Gastrocnemius medialis (tissue), 4 donors: ENCODE results near the gene NYNRIN. TPM values are rescaled to one million over a fixed set of nuclear protein-coding genes. Genes with fewer than 3 reads are reported as not detected.

Experiments used
- ATAC-seq, 2 donors: fragments of 150-250 bp; one replicate each; pipeline ENCODE4 v1.9.1; 2016
- DNase-seq, 2 donors: peaks; one replicate each; pipeline ENCODE4 v3.0.0-alpha.2; 2019
- H3K27ac ChIP-seq, 4 donors: fragments of 200-600 bp; sonication (generic); 1 replicate in 1 of 4; 2 replicates in 3 of 4; pipeline ENCODE4 v1.5.1; 2016 to 2018; ENCODE audit warnings: mild to moderate bottlenecking in 2 of 4, moderate library complexity in 1 of 4
- H3K27me3 ChIP-seq, 3 donors: fragments of 200-600 bp; sonication (generic) in 2 of 3; 1 replicate in 1 of 3; 2 replicates in 2 of 3; pipeline versions ENCODE4 v1.5.1 to v1.6.0; 2016 to 2019; ENCODE audit warnings: mild to moderate bottlenecking in 1 of 3, moderate library complexity in 1 of 3
- H3K36me3 ChIP-seq, 2 donors: fragments of 200-600 bp; sonication (generic) in 1 of 2; one replicate each; pipeline ENCODE4 v1.5.1; 2017 to 2018
- H3K4me1 ChIP-seq, 2 donors: fragments of 200-600 bp; sonication (generic) in 1 of 2; one replicate each; pipeline ENCODE4 v1.5.1; 2016 to 2017; ENCODE audit warnings: mild to moderate bottlenecking in 2 of 2
- H3K4me3 ChIP-seq, 4 donors: fragments of 200-600 bp; sonication (generic) in 3 of 4; 1 replicate in 1 of 4; 2 replicates in 3 of 4; pipeline ENCODE4 v1.5.1; 2016 to 2019; ENCODE audit warnings: mild to moderate bottlenecking in 2 of 4
- H3K9me3 ChIP-seq, 3 donors: fragments of 200-600 bp; sonication (generic) in 2 of 3; 1 replicate in 1 of 3; 2 replicates in 2 of 3; pipeline ENCODE4 v1.5.1; 2016 to 2019
- POLR2A ChIP-seq, 2 donors: fragments of 450-650 bp; IDR thresholded peaks; one replicate each; pipeline ENCODE4 v1.6.1; 2017; ENCODE audit warnings: antibody characterized with exemption in 2 of 2, mild to moderate bottlenecking in 2 of 2, moderate library complexity in 2 of 2
- in situ Hi-C, 4 donors: fragments of 200-750 bp; cut with MboI; loops; one replicate each; pipeline versions ENCODE4 v1.15.0 to v1.8.0; 2017; ENCODE audit warnings: low sequenced_read_pairs in 4 of 4
- intact Hi-C: fragments of 100-400 bp; cut with DNase I; formaldehyde crosslinking; loops from one replicate; pipeline ENCODE4 v1.15.1; 2023; ENCODE audit warnings: low total_unique reads
- total RNA-seq, 4 donors: library from RNA; depleted of rRNA; stranded (reverse); fragments of >200 nt; gene quantifications; one replicate each; pipeline versions ENCODE4 v1.1.0 to v1.2.3, GENCODE V29; 2016
- TF ChIP-seq, protein P1 (sequence below), 5 experiments: fragments of 450-650 bp in 3 of 5; fragments of 200-600 bp in 2 of 5; sonication (generic) in 2 of 5; IDR thresholded peaks in 4 of 5; conservative IDR thresholded peaks in 1 of 5; 1 replicate in 4 of 5; 2 replicates in 1 of 5; pipeline ENCODE4 v1.5.1; 2016 to 2019; ENCODE audit warnings: antibody characterized with exemption in 5 of 5, mild to moderate bottlenecking in 3 of 5, moderate library complexity in 3 of 5

NYNRIN gene
- total RNA-seq, 4 donors from 2014 or later: 0.87 to 3.7 (median 2.1) TPM

DNA sequence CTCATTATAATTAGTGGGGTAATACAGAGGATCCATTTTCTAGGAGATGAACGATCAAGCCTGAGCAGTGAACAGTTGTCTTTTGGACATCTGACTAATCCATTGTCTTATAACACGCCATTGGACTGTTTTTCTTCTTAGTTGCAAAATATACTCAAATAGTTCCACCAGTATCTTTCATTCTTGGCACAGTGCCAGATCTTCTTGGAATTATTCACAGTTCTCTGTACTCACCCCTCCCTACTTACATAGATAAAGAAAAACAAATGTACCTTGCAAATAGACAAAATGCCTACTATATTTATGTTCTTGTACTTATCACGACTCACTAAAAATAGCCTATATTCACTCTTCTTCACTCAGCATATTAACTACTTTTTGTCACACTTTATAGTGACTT is 26.9 kb downstream of the NYNRIN start:
- no peaks in the 10 kb centered on the region for H3K9me3 ChIP-seq
- H3K27ac ChIP-seq: peak overlapping the region in 2 of 4 donors; percentile 19 to 29
- H3K36me3 ChIP-seq: no peaks in the 10 kb centered on the region
- in situ Hi-C loops (loop anchor here in 2 of 4 donors (25.0 kb wide), 2 partner anchors 188 to 1113 kb away; partner anchors contain the start of genes BCL2L2 (in 1 of the 2), GMPR2 (in 1 of the 2), NEDD8 (in 1 of the 2) and PABPN1 (in 1 of the 2)), intact Hi-C loops (no loop called here)
- no peak for TF ChIP-seq POLR2A (IDR thresholded peaks at IDR 0.05)
- TF ChIP-seq, protein P1, sequence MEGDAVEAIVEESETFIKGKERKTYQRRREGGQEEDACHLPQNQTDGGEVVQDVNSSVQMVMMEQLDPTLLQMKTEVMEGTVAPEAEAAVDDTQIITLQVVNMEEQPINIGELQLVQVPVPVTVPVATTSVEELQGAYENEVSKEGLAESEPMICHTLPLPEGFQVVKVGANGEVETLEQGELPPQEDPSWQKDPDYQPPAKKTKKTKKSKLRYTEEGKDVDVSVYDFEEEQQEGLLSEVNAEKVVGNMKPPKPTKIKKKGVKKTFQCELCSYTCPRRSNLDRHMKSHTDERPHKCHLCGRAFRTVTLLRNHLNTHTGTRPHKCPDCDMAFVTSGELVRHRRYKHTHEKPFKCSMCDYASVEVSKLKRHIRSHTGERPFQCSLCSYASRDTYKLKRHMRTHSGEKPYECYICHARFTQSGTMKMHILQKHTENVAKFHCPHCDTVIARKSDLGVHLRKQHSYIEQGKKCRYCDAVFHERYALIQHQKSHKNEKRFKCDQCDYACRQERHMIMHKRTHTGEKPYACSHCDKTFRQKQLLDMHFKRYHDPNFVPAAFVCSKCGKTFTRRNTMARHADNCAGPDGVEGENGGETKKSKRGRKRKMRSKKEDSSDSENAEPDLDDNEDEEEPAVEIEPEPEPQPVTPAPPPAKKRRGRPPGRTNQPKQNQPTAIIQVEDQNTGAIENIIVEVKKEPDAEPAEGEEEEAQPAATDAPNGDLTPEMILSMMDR (IDR thresholded peaks at IDR 0.05 in 4 of 5, conservative IDR thresholded peaks at IDR 0.05 in 1 of 5): no peak
- no peak for DNase-seq
- peaks cover 6 to 8% of the 10 kb centered on the region in 2 donors for H3K4me1 ChIP-seq
- H3K4me3 ChIP-seq: no peak overlapping the region
- peak in 1 of 2 donors; percentile 23 for ATAC-seq
- H3K27me3 ChIP-seq: no peaks in the 10 kb centered on the region

DNA sequence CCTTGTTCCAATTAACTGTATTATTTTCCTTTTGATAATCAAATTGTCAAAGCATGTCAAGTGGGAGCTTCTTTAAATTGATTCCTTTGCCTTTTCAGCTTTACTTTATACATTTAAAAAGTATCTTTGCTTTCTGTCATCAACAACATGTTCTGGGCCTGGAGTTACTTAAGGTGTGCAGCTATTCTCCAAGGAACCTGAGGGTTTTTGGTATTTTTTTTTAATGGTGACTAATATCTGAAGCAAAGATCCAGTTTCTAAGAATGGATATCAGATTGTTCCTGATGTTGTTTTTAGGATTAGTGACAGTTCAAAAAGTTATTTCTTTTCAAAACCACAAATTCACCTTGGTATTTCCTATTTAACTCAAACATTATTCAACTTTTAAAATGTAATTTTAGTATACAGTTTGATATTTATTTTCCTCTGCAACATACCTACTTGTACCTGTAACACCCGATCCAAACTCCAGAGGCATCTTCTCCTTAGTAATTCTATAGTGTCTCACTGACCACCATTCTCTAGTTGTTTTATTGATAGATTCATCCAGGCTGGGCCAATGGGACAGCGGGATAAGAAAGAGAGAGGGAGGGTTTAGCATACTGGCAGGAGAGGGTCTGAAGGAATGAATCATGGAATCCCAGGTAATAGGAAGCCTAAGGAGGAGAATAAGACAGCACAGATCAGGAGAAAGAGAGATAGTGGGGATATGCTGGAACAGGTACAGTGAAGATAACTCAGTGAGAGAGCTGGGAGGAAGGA is 27.5 kb downstream of the NYNRIN start:
- H3K4me1 ChIP-seq: peaks cover 12 to 14% of the 10 kb centered on the region in 2 donors
- DNase-seq (no peak), ATAC-seq (no peak)
- H3K9me3 ChIP-seq: no peaks in the 10 kb centered on the region
- no peaks in the 10 kb centered on the region for H3K27me3 ChIP-seq
- no peaks in the 10 kb centered on the region for H3K36me3 ChIP-seq
- no peak for TF ChIP-seq POLR2A (IDR thresholded peaks at IDR 0.05)
- TF ChIP-seq, protein P1 (IDR thresholded peaks at IDR 0.05 in 4 of 5, conservative IDR thresholded peaks at IDR 0.05 in 1 of 5): no peak
- in situ Hi-C loops: loop anchor here in 2 of 4 donors (25.0 kb wide), 2 partner anchors 189 to 1114 kb away; partner anchors contain the start of genes BCL2L2 (in 1 of the 2), GMPR2 (in 1 of the 2), NEDD8 (in 1 of the 2) and PABPN1 (in 1 of the 2)
- H3K27ac ChIP-seq: no peak overlapping the region
- no peak overlapping the region for H3K4me3 ChIP-seq
- intact Hi-C loops: no loop called here

DNA sequence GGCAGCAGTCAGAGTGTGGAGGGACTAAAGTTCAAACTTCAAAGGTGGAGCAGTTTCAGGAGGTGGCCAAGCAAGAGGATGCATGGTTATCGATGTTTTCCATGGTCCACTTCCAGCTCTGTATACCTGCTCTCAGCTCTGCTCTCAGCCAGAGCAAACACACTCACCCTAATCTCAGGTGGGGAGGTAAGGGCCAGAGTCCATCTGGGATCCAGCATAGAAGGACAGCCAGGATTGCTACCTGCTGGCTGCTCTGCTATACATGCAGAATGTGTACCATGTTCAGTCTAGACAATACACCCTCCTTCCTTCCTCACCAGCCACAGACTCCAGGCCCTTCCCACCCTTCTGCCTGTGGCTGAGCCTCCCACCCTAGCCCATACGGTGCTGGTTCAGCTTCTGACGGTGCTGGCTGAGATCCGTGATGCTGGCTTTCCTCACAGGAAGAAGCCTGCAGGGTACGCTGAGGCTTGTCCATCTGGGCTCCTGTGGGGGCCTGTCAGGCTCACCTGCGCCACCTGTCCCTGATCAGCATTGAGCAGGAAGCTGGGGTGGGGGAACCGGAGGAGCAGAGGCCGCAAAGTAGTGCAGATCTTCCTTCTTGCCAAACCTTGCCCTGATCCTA is 28.2 kb downstream of the NYNRIN start:
- ATAC-seq (no peak), DNase-seq (no peak)
- intact Hi-C loops (no loop called here), in situ Hi-C loops (loop anchor here in 2 of 4 donors (25.0 kb wide), 2 partner anchors 190 to 1115 kb away; partner anchors contain the start of genes BCL2L2 (in 1 of the 2), GMPR2 (in 1 of the 2), NEDD8 (in 1 of the 2) and PABPN1 (in 1 of the 2))
- Histone ChIP-seq H3K9me3 (no peaks in the 10 kb centered on the region), H3K27me3 (no peaks in the 10 kb centered on the region), H3K4me1 (peaks cover 18 to 21% of the 10 kb centered on the region in 2 donors), H3K27ac (no peak overlapping the region), H3K4me3 (no peak overlapping the region), H3K36me3 (no peaks in the 10 kb centered on the region)
- TF ChIP-seq POLR2A (IDR thresholded peaks at IDR 0.05): no peak
- TF ChIP-seq, protein P1 (IDR thresholded peaks at IDR 0.05 in 4 of 5, conservative IDR thresholded peaks at IDR 0.05 in 1 of 5): no peak

DNA sequence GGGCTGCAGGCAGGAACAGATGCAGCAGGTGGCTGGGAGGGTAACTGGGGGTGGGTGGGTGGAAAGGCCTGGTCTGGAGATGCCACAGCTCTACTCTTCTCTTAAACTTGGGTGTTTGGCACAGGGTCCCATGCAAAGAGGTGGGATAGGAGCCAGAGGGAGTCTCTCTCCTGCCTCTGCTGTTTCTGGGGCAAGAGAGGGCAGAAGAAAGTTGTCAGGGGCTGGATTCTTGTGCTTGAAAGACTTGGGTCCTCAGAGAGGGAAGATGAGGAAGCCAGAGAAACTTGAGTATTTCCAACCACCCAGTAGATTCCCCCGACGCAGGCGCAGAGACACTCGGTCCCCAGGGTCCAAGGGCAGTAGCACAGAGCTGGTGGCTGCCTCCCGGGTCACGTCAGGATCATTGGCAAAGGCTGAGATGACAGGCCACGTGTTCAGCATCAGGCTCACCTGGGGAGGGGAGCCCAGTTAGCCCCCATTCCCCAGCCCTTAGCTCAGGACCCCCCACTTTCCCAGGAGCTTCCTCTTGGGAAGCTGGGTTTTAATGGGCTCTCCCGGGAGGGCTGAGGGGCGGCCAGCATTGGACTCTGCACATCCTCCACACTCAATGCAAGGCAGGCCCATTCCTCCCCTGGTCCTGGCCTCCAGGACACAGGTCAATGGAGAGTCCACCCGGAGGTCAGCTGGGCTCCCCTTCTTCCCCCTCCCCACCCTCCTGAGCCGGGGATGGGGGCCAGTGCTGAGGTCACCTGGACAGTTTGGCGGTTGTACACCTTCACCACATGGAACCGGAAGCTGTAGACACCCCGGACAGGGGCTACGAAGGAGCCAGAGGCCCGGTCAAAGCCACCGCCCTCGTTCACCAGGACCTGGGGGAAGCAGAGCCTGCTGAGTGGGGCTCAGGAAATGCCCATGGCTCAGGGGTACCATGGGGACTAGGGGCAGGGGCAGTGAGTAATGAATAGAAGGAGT is 29.0 kb downstream of the NYNRIN start:
- Histone ChIP-seq H3K27me3 (no peaks in the 10 kb centered on the region), H3K9me3 (no peaks in the 10 kb centered on the region), H3K27ac (no peak overlapping the region), H3K4me3 (no peak overlapping the region), H3K36me3 (peaks cover 0 to 7% of the 10 kb centered on the region in 2 donors), H3K4me1 (peaks cover 18 to 22% of the 10 kb centered on the region in 2 donors)
- intact Hi-C loops: loop anchor here (2.0 kb wide), 1 partner anchor 15 kb away; the partner anchor contains the start of gene SDR39U1
- no peak for DNase-seq
- in situ Hi-C loops: loop anchor here in 2 of 4 donors (25.0 kb wide), 2 partner anchors 191 to 1116 kb away; partner anchors contain the start of genes BCL2L2 (in 1 of the 2), GMPR2 (in 1 of the 2), NEDD8 (in 1 of the 2) and PABPN1 (in 1 of the 2)
- TF ChIP-seq POLR2A (IDR thresholded peaks at IDR 0.05): no peak
- TF ChIP-seq, protein P1 (IDR thresholded peaks at IDR 0.05 in 4 of 5, conservative IDR thresholded peaks at IDR 0.05 in 1 of 5): no peak
- ATAC-seq: no peak
